SK-N-SH (cell line): ENCODE measurements around the gene SPRED1.

ENCODE experiments used
- FOXJ3 ChIP-seq: sonication (generic); formaldehyde crosslinking; IDR thresholded peaks from 2 replicates; pipeline ENCODE4 v1.5.1; 2020; ENCODE audit warnings: mild to moderate bottlenecking, missing genetic modification reagents
- MXI1 ChIP-seq: IDR thresholded peaks from 2 replicates; pipeline ENCODE4 v1.6.1; 2012; ENCODE audit warnings: mild to moderate bottlenecking, low read depth, low read length, improper control_type of control experiment

- TF ChIP-seq FOXJ3 (CRISPR knock-in tag), result no peak
- TF ChIP-seq MXI1, result peak; percentile 72
Measured at GRCh38 chr15:38254051-38254883, 1.6 kb downstream of the SPRED1 start.
